ENCODE results near the gene FAM81A. TPM values are rescaled to one million over a fixed set of nuclear protein-coding genes. Genes with fewer than 3 reads are reported as not detected.

The FAM81A gene
- total RNA-seq, 1 experiment from 2014 or later: 2.0 TPM

DNA sequence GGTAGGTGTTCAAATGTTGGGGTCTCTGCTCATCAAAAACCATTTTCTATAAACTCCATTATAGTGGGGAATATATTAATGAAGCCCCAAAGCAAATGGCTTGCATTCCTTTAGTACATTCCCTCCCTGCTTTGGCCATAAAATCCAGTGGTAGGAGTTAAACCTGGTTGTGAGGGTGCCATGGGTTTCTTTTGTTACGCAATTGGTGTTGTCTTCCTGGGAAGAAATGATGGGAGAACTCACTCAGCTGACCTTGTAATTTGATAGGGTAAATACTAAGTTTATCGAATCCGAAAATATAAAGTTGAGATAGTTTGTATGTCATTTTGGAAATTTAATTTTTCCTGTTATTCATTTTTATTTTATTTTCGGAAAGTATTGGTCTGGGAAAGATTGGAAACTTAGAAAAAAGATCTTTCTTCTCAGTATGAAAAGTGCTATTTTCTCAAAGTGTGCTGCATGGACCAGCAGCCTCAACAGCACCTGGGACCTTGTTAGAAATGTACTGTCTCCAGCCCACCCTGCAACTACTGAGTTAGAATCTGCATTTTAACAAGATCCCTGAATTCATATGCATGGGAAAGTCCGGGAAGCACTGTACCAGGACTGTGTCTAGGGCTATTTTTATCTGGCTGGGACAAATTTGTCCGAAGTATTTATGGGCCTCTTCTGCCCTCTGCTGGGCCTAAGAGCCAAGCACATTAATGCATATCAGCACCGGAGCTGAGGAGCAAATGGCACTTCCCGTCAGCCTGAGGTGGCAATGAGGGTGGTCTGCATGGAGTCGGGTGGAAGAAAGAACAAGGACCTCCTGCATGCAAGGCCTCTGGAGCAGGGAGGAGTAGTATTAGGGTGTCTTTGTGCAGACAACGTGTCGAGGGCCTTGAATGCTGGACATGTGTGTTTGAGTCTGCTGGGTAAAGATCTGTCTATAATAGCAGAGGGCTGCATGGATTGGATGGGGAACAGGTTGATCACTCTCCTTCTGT, 54.7 kb downstream of the FAM81A start:
- Mint-ChIP-seq H3K9me3 (peaks cover 7% of the 10 kb centered on the region), H3K27me3 (ENCODE audit: low read depth) (peaks cover 4% of the 10 kb centered on the region), H3K4me1 (peaks cover 9% of the 10 kb centered on the region), H3K27ac (no peak overlapping the region), H3K4me3 (peak overlapping the region; percentile 46), H3K36me3 (0 out of 2 replicates have a peak, but pooled peaks cover 3% of the 10 kb centered on the region)
- CTCF ChIA-PET: interaction anchor here (0.6 to 4.7 kb wide), 21 partner anchors 9 to 512 kb away, joined by 3 to 62 read pairs (median 4); partner anchors contain the start of gene FAM81A
- POLR2A ChIA-PET: interaction anchor here (1.0 kb wide), 1 partner anchor 154 kb away, joined by 3 read pairs; no protein-coding TSS in a partner anchor
- ATAC-seq: peak; percentile 95
- peak; percentile 63 for DNase-seq (ENCODE audit: low spot score)
- TF ChIP-seq, protein P1, sequence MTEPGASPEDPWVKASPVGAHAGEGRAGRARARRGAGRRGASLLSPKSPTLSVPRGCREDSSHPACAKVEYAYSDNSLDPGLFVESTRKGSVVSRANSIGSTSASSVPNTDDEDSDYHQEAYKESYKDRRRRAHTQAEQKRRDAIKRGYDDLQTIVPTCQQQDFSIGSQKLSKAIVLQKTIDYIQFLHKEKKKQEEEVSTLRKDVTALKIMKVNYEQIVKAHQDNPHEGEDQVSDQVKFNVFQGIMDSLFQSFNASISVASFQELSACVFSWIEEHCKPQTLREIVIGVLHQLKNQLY (CRISPR knock-in tag; IDR thresholded peaks at IDR 0.05): no peak
- TF ChIP-seq, protein P2, sequence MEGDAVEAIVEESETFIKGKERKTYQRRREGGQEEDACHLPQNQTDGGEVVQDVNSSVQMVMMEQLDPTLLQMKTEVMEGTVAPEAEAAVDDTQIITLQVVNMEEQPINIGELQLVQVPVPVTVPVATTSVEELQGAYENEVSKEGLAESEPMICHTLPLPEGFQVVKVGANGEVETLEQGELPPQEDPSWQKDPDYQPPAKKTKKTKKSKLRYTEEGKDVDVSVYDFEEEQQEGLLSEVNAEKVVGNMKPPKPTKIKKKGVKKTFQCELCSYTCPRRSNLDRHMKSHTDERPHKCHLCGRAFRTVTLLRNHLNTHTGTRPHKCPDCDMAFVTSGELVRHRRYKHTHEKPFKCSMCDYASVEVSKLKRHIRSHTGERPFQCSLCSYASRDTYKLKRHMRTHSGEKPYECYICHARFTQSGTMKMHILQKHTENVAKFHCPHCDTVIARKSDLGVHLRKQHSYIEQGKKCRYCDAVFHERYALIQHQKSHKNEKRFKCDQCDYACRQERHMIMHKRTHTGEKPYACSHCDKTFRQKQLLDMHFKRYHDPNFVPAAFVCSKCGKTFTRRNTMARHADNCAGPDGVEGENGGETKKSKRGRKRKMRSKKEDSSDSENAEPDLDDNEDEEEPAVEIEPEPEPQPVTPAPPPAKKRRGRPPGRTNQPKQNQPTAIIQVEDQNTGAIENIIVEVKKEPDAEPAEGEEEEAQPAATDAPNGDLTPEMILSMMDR (IDR thresholded peaks at IDR 0.05): peak; percentile 64

GRCh38 chr15:59501597-59501996, 63.6 kb downstream of the FAM81A start:
- H3K36me3 Mint-ChIP-seq: no peaks in the 10 kb centered on the region
- POLR2A ChIA-PET: no interaction called here
- H3K9me3 Mint-ChIP-seq: no peaks in the 10 kb centered on the region
- no peak overlapping the region for H3K27ac Mint-ChIP-seq
- H3K4me3 Mint-ChIP-seq: no peak overlapping the region
- CTCF ChIA-PET: interaction anchor here (0.6 to 6.8 kb wide), 21 partner anchors 9 to 522 kb away, joined by 3 to 48 read pairs (median 4); no protein-coding TSS in a partner anchor
- ATAC-seq (peak; percentile 76), DNase-seq (ENCODE audit: low spot score) (peak; percentile 72)
- H3K4me1 Mint-ChIP-seq: no peaks in the 10 kb centered on the region
- TF ChIP-seq, protein P2 (IDR thresholded peaks at IDR 0.05): peak; percentile 62
- TF ChIP-seq TEAD4 (CRISPR knock-in tag; IDR thresholded peaks at IDR 0.05) (no peak), ZNF138 (CRISPR knock-in tag; conservative IDR thresholded peaks at IDR 0.05) (no peak)
- TF ChIP-seq, protein P3, sequence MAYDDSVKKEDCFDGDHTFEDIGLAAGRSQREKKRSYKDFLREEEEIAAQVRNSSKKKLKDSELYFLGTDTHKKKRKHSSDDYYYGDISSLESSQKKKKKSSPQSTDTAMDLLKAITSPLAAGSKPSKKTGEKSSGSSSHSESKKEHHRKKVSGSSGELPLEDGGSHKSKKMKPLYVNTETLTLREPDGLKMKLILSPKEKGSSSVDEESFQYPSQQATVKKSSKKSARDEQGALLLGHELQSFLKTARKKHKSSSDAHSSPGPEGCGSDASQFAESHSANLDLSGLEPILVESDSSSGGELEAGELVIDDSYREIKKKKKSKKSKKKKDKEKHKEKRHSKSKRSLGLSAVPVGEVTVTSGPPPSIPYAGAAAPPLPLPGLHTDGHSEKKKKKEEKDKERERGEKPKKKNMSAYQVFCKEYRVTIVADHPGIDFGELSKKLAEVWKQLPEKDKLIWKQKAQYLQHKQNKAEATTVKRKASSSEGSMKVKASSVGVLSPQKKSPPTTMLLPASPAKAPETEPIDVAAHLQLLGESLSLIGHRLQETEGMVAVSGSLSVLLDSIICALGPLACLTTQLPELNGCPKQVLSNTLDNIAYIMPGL (CRISPR knock-in tag; IDR thresholded peaks at IDR 0.05): no peak
- TF ChIP-seq, protein P4, sequence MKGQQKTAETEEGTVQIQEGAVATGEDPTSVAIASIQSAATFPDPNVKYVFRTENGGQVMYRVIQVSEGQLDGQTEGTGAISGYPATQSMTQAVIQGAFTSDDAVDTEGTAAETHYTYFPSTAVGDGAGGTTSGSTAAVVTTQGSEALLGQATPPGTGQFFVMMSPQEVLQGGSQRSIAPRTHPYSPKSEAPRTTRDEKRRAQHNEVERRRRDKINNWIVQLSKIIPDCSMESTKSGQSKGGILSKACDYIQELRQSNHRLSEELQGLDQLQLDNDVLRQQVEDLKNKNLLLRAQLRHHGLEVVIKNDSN (CRISPR knock-in tag; IDR thresholded peaks at IDR 0.05): no peak
- TF ChIP-seq, protein P5, sequence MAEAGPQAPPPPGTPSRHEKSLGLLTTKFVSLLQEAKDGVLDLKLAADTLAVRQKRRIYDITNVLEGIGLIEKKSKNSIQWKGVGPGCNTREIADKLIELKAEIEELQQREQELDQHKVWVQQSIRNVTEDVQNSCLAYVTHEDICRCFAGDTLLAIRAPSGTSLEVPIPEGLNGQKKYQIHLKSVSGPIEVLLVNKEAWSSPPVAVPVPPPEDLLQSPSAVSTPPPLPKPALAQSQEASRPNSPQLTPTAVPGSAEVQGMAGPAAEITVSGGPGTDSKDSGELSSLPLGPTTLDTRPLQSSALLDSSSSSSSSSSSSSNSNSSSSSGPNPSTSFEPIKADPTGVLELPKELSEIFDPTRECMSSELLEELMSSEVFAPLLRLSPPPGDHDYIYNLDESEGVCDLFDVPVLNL (CRISPR knock-in tag; IDR thresholded peaks at IDR 0.05; ENCODE audit: borderline replicate concordance, low read depth): no peak
- no peaks in the 10 kb centered on the region for H3K27me3 Mint-ChIP-seq (ENCODE audit: low read depth)

GRCh38 chr15:59515190-59515589, 77.2 kb downstream of the FAM81A start:
- H3K4me1 Mint-ChIP-seq: no peaks in the 10 kb centered on the region
- H3K27me3 Mint-ChIP-seq (ENCODE audit: low read depth): no peaks in the 10 kb centered on the region; the same call in 1 of the 2 replicates
- H3K4me3 Mint-ChIP-seq: no peak overlapping the region
- no peaks in the 10 kb centered on the region for H3K36me3 Mint-ChIP-seq
- no peaks in the 10 kb centered on the region for H3K9me3 Mint-ChIP-seq
- CTCF ChIA-PET: interaction anchor here (0.7 to 5.1 kb wide), 4 partner anchors 14 to 94 kb away, joined by 3 to 42 read pairs (median 8); no protein-coding TSS in a partner anchor
- DNase-seq (ENCODE audit: low spot score): no peak
- no peak for ATAC-seq
- POLR2A ChIA-PET: interaction anchor here (0.9 kb wide), 1 partner anchor 28 kb away, joined by 4 read pairs; no protein-coding TSS in a partner anchor
- no peak overlapping the region for H3K27ac Mint-ChIP-seq
- TF ChIP-seq, protein P2 (IDR thresholded peaks at IDR 0.05): no peak
- TF ChIP-seq MAX (CRISPR knock-in tag; IDR thresholded peaks at IDR 0.05) (no peak), NFATC4 (CRISPR knock-in tag; IDR thresholded peaks at IDR 0.05) (no peak), TEAD4 (CRISPR knock-in tag; IDR thresholded peaks at IDR 0.05) (no peak), JAZF1 (CRISPR knock-in tag; IDR thresholded peaks at IDR 0.05) (no peak), MYBL2 (CRISPR knock-in tag; IDR thresholded peaks at IDR 0.05) (no peak), SOX15 (CRISPR knock-in tag; IDR thresholded peaks at IDR 0.05) (no peak), NFYB (CRISPR knock-in tag; conservative IDR thresholded peaks at IDR 0.05; ENCODE audit: low read depth) (no peak)

Measured in WTC11 (cell line).